ENCODE data around the gene MOB1B.
"Not testable (repeated sequence)": the region's sequence is repeated elsewhere in the genome, so short reads cannot be mapped to it uniquely, and the experiment has no call there.

The MOB1B gene

GRCh38 chr4:70893790-70894189 is 8.4 kb upstream of the MOB1B start:
- Histone ChIP-seq H3K4me3 (ENCODE audit: low read length) (no peak overlapping the region), H3K9me3 (ENCODE audit: control insufficient read depth, low read length) (no peaks in the 10 kb centered on the region), H3K36me3 (ENCODE audit: control insufficient read depth, insufficient read depth, low read length) (no peaks in the 10 kb centered on the region), H3K9ac (ENCODE audit: low read length) (no peak overlapping the region), H3K4me1 (ENCODE audit: control insufficient read depth, insufficient read depth, low read length) (no peaks in the 10 kb centered on the region), H3K27me3 (ENCODE audit: control insufficient read depth, insufficient read depth, low read length) (no peaks in the 10 kb centered on the region)

DNA sequence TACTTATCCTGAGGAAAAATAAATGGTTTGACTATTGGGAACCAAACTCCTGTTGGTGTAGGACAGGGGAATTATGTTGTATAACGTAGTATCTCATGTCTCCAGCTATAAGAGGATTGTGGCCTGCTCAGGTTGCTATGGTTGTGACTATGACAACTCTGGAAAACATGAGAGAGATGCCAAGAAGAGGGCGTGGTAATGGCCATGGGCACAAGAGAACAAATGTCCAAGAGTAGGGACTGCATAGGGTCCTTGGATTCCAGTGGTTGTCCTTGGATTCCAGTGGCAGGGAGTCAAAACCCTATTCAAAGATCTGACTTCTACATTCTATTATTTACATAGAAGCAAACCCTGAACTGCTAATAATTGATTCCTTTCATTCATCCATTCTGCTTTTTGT is 6.8 kb upstream of the MOB1B start:
- Histone ChIP-seq H3K27me3 (ENCODE audit: control insufficient read depth, insufficient read depth, low read length) (no peaks in the 10 kb centered on the region), H3K4me3 (ENCODE audit: low read length) (no peak overlapping the region), H3K36me3 (ENCODE audit: control insufficient read depth, insufficient read depth, low read length) (no peaks in the 10 kb centered on the region), H3K9ac (ENCODE audit: low read length) (no peak overlapping the region), H3K9me3 (ENCODE audit: control insufficient read depth, low read length) (no peaks in the 10 kb centered on the region), H3K4me1 (ENCODE audit: control insufficient read depth, insufficient read depth, low read length) (no peaks in the 10 kb centered on the region)

- Histone ChIP-seq H3K36me3 (ENCODE audit: control insufficient read depth, insufficient read depth, low read length) (no peaks in the 10 kb centered on the region), H3K4me1 (ENCODE audit: control insufficient read depth, insufficient read depth, low read length) (no peaks in the 10 kb centered on the region), H3K27me3 (ENCODE audit: control insufficient read depth, insufficient read depth, low read length) (no peaks in the 10 kb centered on the region), H3K4me3 (ENCODE audit: low read length) (no peak overlapping the region), H3K9me3 (ENCODE audit: control insufficient read depth, low read length) (no peaks in the 10 kb centered on the region), H3K9ac (ENCODE audit: low read length) (no peak overlapping the region)
These were observed 6.2 kb upstream of the MOB1B start for GRCh38 chr4:70895811-70896491.

DNA sequence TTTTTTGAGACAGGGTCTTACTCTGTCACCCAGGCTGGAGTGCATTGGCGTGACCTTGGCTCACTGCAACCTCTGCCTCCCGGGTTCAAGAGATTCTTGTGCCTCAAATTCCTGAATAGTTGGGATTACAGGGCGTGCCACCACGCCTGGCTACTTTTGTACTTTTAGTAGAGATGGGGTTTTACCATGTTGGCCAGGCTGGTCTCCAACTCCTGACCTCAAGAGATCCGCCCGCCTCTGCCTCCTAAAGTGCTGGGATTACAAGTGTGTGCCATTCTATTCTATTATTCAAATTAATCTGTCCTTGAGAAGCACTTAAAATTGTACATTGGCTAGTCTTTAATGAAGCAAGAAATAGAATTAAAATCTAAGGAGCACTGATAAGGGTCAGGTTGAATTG is 3.6 kb upstream of the MOB1B start:
- not testable (repeated sequence) for H3K36me3 ChIP-seq (ENCODE audit: control insufficient read depth, insufficient read depth, low read length); H3K4me3 ChIP-seq (ENCODE audit: low read length); H3K9me3 ChIP-seq (ENCODE audit: control insufficient read depth, low read length); H3K9ac ChIP-seq (ENCODE audit: low read length); H3K27me3 ChIP-seq (ENCODE audit: control insufficient read depth, insufficient read depth, low read length); H3K4me1 ChIP-seq (ENCODE audit: control insufficient read depth, insufficient read depth, low read length)

DNA sequence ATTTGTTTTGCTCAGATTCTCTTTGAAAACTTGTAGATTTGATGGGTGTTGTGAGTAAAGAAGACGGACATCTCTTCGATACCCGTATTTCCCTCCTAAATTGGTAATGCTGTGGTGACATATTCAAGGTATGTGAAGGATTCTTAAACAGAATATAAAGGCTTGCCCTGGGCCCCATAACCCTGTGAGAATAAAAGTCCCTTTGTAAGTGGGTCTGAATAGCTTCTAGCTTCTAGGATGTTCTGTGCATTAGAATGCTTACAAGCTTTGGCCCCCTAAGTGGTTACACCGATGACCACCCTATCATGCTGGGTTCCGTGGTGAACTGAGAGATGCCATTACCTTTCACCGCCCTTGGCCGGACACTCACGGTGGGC is 574 bp upstream of the MOB1B start:
- no peaks in the 10 kb centered on the region for H3K9me3 ChIP-seq (ENCODE audit: control insufficient read depth, low read length)
- no peaks in the 10 kb centered on the region for H3K27me3 ChIP-seq (ENCODE audit: control insufficient read depth, insufficient read depth, low read length)
- H3K4me1 ChIP-seq (ENCODE audit: control insufficient read depth, insufficient read depth, low read length): no peaks in the 10 kb centered on the region
- peak overlapping the region; percentile 81 for H3K9ac ChIP-seq (ENCODE audit: low read length)
- H3K4me3 ChIP-seq (ENCODE audit: low read length): peak overlapping the region; percentile 57
- no peaks in the 10 kb centered on the region for H3K36me3 ChIP-seq (ENCODE audit: control insufficient read depth, insufficient read depth, low read length)

GRCh38 chr4:70902577-70903290 is 565 bp downstream of the MOB1B start:
- Histone ChIP-seq H3K9me3 (ENCODE audit: control insufficient read depth, low read length) (no peaks in the 10 kb centered on the region), H3K27me3 (ENCODE audit: control insufficient read depth, insufficient read depth, low read length) (no peaks in the 10 kb centered on the region), H3K4me3 (ENCODE audit: low read length) (peak overlapping the region; percentile 57), H3K36me3 (ENCODE audit: control insufficient read depth, insufficient read depth, low read length) (no peaks in the 10 kb centered on the region), H3K4me1 (ENCODE audit: control insufficient read depth, insufficient read depth, low read length) (no peaks in the 10 kb centered on the region), H3K9ac (ENCODE audit: low read length) (peak overlapping the region; percentile 81)

- no peaks in the 10 kb centered on the region for H3K4me1 ChIP-seq (ENCODE audit: control insufficient read depth, insufficient read depth, low read length)
- peak overlapping the region; percentile 57 for H3K4me3 ChIP-seq (ENCODE audit: low read length)
- H3K36me3 ChIP-seq (ENCODE audit: control insufficient read depth, insufficient read depth, low read length): no peaks in the 10 kb centered on the region
- H3K9ac ChIP-seq (ENCODE audit: low read length): peak overlapping the region; percentile 81
- H3K27me3 ChIP-seq (ENCODE audit: control insufficient read depth, insufficient read depth, low read length): no peaks in the 10 kb centered on the region
- no peaks in the 10 kb centered on the region for H3K9me3 ChIP-seq (ENCODE audit: control insufficient read depth, low read length)
These were observed 1.1 kb downstream of the MOB1B start for GRCh38 chr4:70903291-70903603.

- Histone ChIP-seq H3K4me3 (ENCODE audit: low read length) (no peak overlapping the region), H3K36me3 (ENCODE audit: control insufficient read depth, insufficient read depth, low read length) (no peaks in the 10 kb centered on the region), H3K4me1 (ENCODE audit: control insufficient read depth, insufficient read depth, low read length) (no peaks in the 10 kb centered on the region), H3K9ac (ENCODE audit: low read length) (no peak overlapping the region), H3K9me3 (ENCODE audit: control insufficient read depth, low read length) (no peaks in the 10 kb centered on the region), H3K27me3 (ENCODE audit: control insufficient read depth, insufficient read depth, low read length) (no peaks in the 10 kb centered on the region)
These were observed 6.9 kb downstream of the MOB1B start for GRCh38 chr4:70908993-70909556.

DNA sequence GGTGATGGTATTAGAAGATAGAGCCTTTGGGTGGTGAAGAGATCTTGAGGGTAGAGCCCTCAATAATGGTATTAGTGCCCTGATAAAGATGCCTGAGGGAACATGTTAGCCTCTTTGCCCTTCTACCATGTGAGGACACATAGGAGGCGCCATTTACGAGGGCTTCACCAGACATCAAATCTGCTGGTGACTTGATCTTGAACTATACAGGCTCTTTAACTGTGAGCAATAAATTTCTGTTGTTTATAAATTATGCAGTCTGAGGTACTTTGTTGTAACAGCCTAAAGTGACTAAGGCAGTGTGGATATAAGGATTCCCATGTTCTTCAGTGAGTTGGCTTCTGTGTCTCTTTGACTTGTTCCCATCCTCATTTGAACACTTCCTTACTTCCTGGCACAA is 11.8 kb downstream of the MOB1B start:
- H3K4me3 ChIP-seq (ENCODE audit: low read length): no peak overlapping the region
- no peaks in the 10 kb centered on the region for H3K9me3 ChIP-seq (ENCODE audit: control insufficient read depth, low read length)
- H3K36me3 ChIP-seq (ENCODE audit: control insufficient read depth, insufficient read depth, low read length): no peaks in the 10 kb centered on the region
- H3K4me1 ChIP-seq (ENCODE audit: control insufficient read depth, insufficient read depth, low read length): peaks cover 3% of the 10 kb centered on the region
- H3K27me3 ChIP-seq (ENCODE audit: control insufficient read depth, insufficient read depth, low read length): no peaks in the 10 kb centered on the region
- no peak overlapping the region for H3K9ac ChIP-seq (ENCODE audit: low read length)

- H3K4me3 ChIP-seq (ENCODE audit: low read length): no peak overlapping the region
- H3K27me3 ChIP-seq (ENCODE audit: control insufficient read depth, insufficient read depth, low read length): no peaks in the 10 kb centered on the region
- no peaks in the 10 kb centered on the region for H3K36me3 ChIP-seq (ENCODE audit: control insufficient read depth, insufficient read depth, low read length)
- H3K9ac ChIP-seq (ENCODE audit: low read length): no peak overlapping the region
- H3K9me3 ChIP-seq (ENCODE audit: control insufficient read depth, low read length): no peaks in the 10 kb centered on the region
- peaks cover 3% of the 10 kb centered on the region for H3K4me1 ChIP-seq (ENCODE audit: control insufficient read depth, insufficient read depth, low read length)
These were observed 12.5 kb downstream of the MOB1B start for GRCh38 chr4:70914631-70915030.

DNA sequence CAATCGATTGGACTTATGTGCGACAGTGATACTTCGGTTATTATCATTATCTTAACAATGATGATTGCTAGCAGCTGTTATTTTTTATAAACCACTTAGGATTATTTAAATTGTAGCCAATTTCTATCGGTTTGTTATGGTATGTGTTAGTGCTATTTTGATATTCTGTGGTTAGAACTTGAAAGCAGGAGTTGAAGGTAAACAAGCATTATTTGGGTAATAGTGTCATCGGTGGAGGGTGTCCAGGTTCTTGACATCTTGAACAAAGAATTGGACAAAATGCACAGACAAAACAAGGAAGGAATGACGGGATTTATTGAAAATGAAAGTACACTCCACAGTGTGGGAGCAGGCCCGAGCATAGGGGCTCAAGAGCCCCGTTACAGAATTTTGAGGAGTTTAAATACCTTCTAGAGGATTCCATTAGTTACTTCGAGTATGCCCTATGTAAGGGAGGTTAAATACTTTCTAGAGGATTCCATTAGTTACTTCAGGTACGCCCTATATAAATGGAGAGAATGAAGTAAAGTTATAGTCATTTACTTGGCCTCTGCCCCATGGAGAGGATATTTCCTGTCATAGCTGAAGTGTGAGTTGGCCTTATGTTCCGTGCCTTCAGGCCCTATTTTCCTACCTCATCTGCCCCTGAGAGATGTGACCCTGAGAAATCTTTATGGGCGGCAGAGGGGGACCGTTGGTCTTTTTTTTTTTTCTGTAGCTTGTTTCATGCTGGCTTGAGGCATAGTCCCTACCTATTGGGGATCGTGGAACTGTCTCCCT is 13.1 kb downstream of the MOB1B start:
- H3K9me3 ChIP-seq (ENCODE audit: control insufficient read depth, low read length): no peaks in the 10 kb centered on the region
- H3K36me3 ChIP-seq (ENCODE audit: control insufficient read depth, insufficient read depth, low read length): no peaks in the 10 kb centered on the region
- no peaks in the 10 kb centered on the region for H3K27me3 ChIP-seq (ENCODE audit: control insufficient read depth, insufficient read depth, low read length)
- no peak overlapping the region for H3K4me3 ChIP-seq (ENCODE audit: low read length)
- peaks cover 3% of the 10 kb centered on the region for H3K4me1 ChIP-seq (ENCODE audit: control insufficient read depth, insufficient read depth, low read length)
- no peak overlapping the region for H3K9ac ChIP-seq (ENCODE audit: low read length)

DNA sequence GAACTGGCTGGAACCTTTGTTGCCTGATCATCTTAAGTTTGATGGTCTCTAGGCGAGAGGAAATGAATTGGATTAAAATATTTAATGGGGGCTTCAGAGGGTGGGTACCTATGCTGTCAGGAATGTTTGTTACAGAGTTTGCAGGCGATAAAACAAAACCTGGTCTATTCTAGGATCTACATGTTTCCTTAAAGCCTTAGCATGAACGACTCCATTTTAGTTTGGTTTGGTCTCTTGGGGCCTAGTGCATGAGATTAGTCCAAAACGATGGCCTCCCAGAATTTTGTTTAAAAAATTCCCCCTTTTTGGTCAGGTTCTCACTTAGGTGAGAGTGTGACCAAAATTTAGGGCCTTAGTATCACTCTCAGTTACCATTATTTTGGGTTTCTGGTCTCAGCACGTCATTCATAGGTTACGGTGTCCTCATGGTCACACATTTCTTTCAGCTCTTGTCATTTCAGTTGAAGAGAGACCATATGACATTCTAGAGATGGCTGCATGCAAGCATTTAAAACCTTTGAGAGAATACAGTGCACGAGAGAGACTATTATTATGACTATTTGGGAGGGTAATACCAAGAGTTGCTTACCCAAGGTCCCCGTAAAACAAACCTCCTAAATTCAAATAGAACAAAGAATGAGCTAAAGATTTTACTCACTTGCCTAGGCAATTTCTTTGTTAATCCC is 13.8 kb downstream of the MOB1B start:
- Histone ChIP-seq H3K4me3 (ENCODE audit: low read length) (no peak overlapping the region), H3K27me3 (ENCODE audit: control insufficient read depth, insufficient read depth, low read length) (no peaks in the 10 kb centered on the region), H3K4me1 (ENCODE audit: control insufficient read depth, insufficient read depth, low read length) (peaks cover 3% of the 10 kb centered on the region), H3K9ac (ENCODE audit: low read length) (no peak overlapping the region), H3K9me3 (ENCODE audit: control insufficient read depth, low read length) (no peaks in the 10 kb centered on the region), H3K36me3 (ENCODE audit: control insufficient read depth, insufficient read depth, low read length) (no peaks in the 10 kb centered on the region)

Measured in mucosa of stomach (tissue), 1 donor.